ENCODE measurements around the gene DGKB. TPM values are rescaled to one million over a fixed set of nuclear protein-coding genes. Genes with fewer than 3 reads are reported as not detected.

DGKB gene
- total RNA-seq, 1 experiment from 2014 or later: 1.9 TPM

DNA sequence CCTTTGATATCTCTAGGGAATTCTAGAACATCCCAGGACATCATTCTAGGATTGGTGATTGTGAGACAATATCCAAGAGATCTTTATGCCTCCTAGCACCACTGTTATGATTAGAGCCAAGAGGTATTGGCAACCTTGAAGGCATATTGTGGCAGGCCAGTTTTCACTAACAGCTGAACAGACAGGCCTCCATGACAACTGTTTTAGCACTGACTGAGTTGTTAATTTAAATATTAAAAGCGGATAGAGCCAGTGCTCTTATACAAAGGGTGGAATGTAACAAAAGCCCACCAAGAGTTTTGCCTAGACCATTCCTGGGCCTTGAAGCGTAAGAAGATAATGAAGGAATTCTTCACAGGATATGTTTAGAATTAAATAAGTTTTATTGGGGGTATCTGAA, 131.9 kb downstream of the DGKB start:
- H3K9me3 Mint-ChIP-seq: peaks cover 5% of the 10 kb centered on the region
- H3K4me1 Mint-ChIP-seq: peaks cover 16% of the 10 kb centered on the region
- no peak for TF ChIP-seq ZNF423 (CRISPR knock-in tag; IDR thresholded peaks at IDR 0.05)
- no peak for TF ChIP-seq NR1H2 (CRISPR knock-in tag; IDR thresholded peaks at IDR 0.05)
- TF ChIP-seq ZNF219 (CRISPR knock-in tag; IDR thresholded peaks at IDR 0.05; ENCODE audit: borderline replicate concordance): no peak
- no peak for TF ChIP-seq ATF2 (CRISPR knock-in tag; IDR thresholded peaks at IDR 0.05; ENCODE audit: borderline replicate concordance, low read depth)
- TF ChIP-seq, protein P1, sequence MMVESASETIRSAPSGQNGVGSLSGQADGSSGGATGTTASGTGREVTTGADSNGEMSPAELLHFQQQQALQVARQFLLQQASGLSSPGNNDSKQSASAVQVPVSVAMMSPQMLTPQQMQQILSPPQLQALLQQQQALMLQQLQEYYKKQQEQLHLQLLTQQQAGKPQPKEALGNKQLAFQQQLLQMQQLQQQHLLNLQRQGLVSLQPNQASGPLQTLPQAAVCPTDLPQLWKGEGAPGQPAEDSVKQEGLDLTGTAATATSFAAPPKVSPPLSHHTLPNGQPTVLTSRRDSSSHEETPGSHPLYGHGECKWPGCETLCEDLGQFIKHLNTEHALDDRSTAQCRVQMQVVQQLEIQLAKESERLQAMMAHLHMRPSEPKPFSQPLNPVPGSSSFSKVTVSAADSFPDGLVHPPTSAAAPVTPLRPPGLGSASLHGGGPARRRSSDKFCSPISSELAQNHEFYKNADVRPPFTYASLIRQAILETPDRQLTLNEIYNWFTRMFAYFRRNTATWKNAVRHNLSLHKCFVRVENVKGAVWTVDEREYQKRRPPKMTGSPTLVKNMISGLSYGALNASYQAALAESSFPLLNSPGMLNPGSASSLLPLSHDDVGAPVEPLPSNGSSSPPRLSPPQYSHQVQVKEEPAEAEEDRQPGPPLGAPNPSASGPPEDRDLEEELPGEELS (CRISPR knock-in tag; IDR thresholded peaks at IDR 0.05): no peak
- DNase-seq (ENCODE audit: low spot score): no peak
- ChIA-PET CTCF (no interaction called here), POLR2A (no interaction called here)
- peak; percentile 61 for ATAC-seq
- H3K27ac Mint-ChIP-seq: no peak overlapping the region
- H3K4me3 Mint-ChIP-seq: no peak overlapping the region
- peaks cover 5% of the 10 kb centered on the region for H3K36me3 Mint-ChIP-seq
- peaks cover under 1% of the 10 kb centered on the region; the same call in 1 of the 2 replicates for H3K27me3 Mint-ChIP-seq (ENCODE audit: low read depth)

- CTCF ChIA-PET: no interaction called here
- no peak overlapping the region for H3K27ac Mint-ChIP-seq
- POLR2A ChIA-PET: interaction anchor here (0.6 kb wide), 1 partner anchor 15 kb away, joined by 7 read pairs; no protein-coding TSS in a partner anchor
- no peaks in the 10 kb centered on the region for H3K27me3 Mint-ChIP-seq (ENCODE audit: low read depth)
- no peak overlapping the region for H3K4me3 Mint-ChIP-seq
- no peak for DNase-seq (ENCODE audit: low spot score)
- H3K9me3 Mint-ChIP-seq: no peaks in the 10 kb centered on the region
- TF ChIP-seq SMAD3 (CRISPR knock-in tag; IDR thresholded peaks at IDR 0.05; ENCODE audit: borderline replicate concordance) (no peak), ELF4 (CRISPR knock-in tag; IDR thresholded peaks at IDR 0.05; ENCODE audit: low read depth) (no peak), ZNF317 (CRISPR knock-in tag; IDR thresholded peaks at IDR 0.05; ENCODE audit: borderline replicate concordance, low read depth) (no peak), ZNF512 (CRISPR knock-in tag; IDR thresholded peaks at IDR 0.05; ENCODE audit: borderline replicate concordance) (0 out of 2 replicates have a peak, but pooled peaks have one; percentile 24)
- H3K36me3 Mint-ChIP-seq: no peaks in the 10 kb centered on the region
- peaks cover 16% of the 10 kb centered on the region for H3K4me1 Mint-ChIP-seq
- no peak for ATAC-seq
Measured at GRCh38 chr7:14769261-14769660, 133.3 kb downstream of the DGKB start.

- Mint-ChIP-seq H3K4me1 (peaks cover 13% of the 10 kb centered on the region), H3K4me3 (no peak overlapping the region), H3K27me3 (ENCODE audit: low read depth) (no peaks in the 10 kb centered on the region), H3K27ac (no peak overlapping the region), H3K36me3 (no peaks in the 10 kb centered on the region), H3K9me3 (no peaks in the 10 kb centered on the region)
- POLR2A ChIA-PET: no interaction called here
- DNase-seq (ENCODE audit: low spot score) (no peak), ATAC-seq (no peak)
- CTCF ChIA-PET: no interaction called here
- no peak for TF ChIP-seq ATF2 (CRISPR knock-in tag; IDR thresholded peaks at IDR 0.05; ENCODE audit: borderline replicate concordance, low read depth)
- TF ChIP-seq CREB1 (CRISPR knock-in tag; IDR thresholded peaks at IDR 0.05): no peak
- TF ChIP-seq SMAD3 (CRISPR knock-in tag; IDR thresholded peaks at IDR 0.05; ENCODE audit: borderline replicate concordance): no peak
- TF ChIP-seq ZNF671 (CRISPR knock-in tag; IDR thresholded peaks at IDR 0.05): no peak
- no peak for TF ChIP-seq JAZF1 (CRISPR knock-in tag; IDR thresholded peaks at IDR 0.05)
- TF ChIP-seq, protein P2, sequence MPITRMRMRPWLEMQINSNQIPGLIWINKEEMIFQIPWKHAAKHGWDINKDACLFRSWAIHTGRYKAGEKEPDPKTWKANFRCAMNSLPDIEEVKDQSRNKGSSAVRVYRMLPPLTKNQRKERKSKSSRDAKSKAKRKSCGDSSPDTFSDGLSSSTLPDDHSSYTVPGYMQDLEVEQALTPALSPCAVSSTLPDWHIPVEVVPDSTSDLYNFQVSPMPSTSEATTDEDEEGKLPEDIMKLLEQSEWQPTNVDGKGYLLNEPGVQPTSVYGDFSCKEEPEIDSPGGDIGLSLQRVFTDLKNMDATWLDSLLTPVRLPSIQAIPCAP (CRISPR knock-in tag; IDR thresholded peaks at IDR 0.05): no peak
- TF ChIP-seq ZBTB21 (CRISPR knock-in tag; IDR thresholded peaks at IDR 0.05; ENCODE audit: borderline replicate concordance): no peak
- TF ChIP-seq ZNF317 (CRISPR knock-in tag; IDR thresholded peaks at IDR 0.05; ENCODE audit: borderline replicate concordance, low read depth): no peak
- TF ChIP-seq ZNF219 (CRISPR knock-in tag; IDR thresholded peaks at IDR 0.05; ENCODE audit: borderline replicate concordance): no peak
- TF ChIP-seq NFYB (CRISPR knock-in tag; conservative IDR thresholded peaks at IDR 0.05; ENCODE audit: low read depth): no peak
- no peak for TF ChIP-seq EMX1 (CRISPR knock-in tag; IDR thresholded peaks at IDR 0.05)
- no peak for TF ChIP-seq ZNF121 (CRISPR knock-in tag; IDR thresholded peaks at IDR 0.05)
- no peak for TF ChIP-seq ZNF425 (CRISPR knock-in tag; conservative IDR thresholded peaks at IDR 0.05)
- no peak for TF ChIP-seq CREM (CRISPR knock-in tag; IDR thresholded peaks at IDR 0.05)
Measured at GRCh38 chr7:14767716-14768425, 134.7 kb downstream of the DGKB start.
